NCI-H1105 (cell line): ENCODE measurements around the gene RAB1B.
"Not testable (repeated sequence)": the region's sequence is repeated elsewhere in the genome, so short reads cannot be mapped to it uniquely, and the experiment has no call there.

Experiments used
- DNase-seq: peaks from one replicate; lab custom pipeline; 2025; lab: John Stamatoyannopoulos, UW

The RAB1B gene

GRCh38 chr11:66309475-66309874 lies 41.0 kb downstream of the RAB1B start:
- DNase-seq = no peak

DNA sequence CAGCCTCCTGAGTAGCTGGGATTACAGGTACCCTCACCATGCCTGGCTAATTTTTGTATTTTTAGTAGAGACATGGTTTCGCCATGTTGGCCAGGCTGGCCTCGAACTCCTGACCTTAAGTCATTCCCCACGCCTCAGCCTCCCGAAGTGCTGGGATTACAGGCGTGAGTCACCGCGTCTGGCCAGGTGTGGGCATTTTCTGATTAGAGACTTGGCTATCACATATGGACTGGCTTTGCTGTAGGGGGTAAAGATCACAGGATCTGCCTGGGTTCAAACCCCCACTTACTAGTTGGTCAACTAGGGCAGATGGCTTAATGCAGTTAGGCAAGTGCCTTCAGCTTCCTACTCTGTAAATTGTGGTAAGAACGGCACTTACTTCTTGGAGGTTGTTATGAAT lies 41.9 kb downstream of the RAB1B start:
- no peak for DNase-seq

- not testable (repeated sequence) for DNase-seq
Measured at GRCh38 chr11:66310803-66311440, 42.5 kb downstream of the RAB1B start.

GRCh38 chr11:66311470-66311964 lies 43.1 kb downstream of the RAB1B start:
- no peak for DNase-seq

DNA sequence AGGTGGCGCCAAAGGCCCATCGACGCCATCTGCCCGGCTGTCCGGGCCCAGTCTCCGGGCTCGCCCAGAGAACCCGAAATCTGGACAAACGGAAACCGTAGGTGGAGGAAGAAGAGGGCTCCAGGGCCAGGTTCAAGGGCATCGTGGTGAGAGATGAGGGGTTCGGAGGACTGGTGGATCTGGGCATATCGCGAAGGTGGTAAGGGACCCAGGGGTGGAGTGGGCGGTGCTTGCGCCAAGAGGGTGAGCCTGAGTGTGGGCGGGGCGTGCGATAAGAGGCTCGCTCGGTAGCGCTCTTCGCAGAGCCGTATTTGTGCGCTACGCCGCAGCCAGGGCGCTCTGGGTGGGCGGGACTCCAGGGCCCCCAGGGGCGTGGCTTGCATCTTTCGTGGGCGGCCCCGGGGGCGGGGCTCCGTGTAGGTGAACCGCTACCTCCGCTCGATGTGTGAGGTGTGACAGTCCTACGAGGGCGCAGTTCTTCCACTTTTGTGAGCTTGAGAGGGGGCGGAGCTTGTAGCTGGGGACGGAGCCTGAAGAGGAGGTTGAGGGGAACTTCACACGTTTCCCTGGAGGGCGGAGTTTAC lies 43.6 kb downstream of the RAB1B start:
- DNase-seq = peak; percentile 97

DNA sequence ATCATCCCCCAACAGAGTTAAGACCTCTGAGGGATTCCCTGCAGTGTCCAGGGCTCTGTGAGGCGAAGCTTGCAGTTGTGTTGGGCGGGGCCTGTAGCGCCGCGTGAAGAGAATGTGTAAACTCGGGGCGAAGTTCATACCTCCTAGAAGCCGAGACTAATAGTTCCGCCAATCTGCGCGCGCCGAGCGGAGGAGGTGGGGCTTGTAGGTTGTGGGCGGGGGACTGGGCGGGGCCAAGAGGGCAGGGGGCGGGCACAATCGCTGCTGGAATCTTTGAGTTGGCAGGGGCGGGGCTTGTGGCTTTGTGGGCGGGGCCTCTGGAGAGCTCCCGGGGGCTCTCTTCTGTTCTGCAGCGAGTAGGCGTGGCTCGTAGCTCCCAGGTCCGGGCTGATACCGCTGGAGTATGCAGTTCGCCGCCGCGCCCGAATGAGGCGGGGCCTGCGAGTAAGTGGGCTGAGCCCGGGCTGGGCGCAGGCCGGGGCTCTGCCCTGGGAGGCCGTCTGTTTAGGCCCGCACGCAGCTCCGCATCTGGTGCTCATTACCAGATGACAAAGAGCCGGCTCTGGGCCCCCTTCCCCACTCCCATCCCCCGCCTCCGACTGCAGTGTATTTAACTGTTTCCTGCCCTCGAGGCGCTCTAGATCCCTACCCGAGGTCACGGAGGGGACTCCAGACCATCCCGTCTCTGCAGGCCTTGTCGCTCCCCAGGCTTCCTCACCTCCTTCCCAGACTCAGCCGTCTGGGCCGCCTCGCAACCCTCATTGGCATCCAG lies 44.3 kb downstream of the RAB1B start:
- peak; percentile 96 for DNase-seq

DNA sequence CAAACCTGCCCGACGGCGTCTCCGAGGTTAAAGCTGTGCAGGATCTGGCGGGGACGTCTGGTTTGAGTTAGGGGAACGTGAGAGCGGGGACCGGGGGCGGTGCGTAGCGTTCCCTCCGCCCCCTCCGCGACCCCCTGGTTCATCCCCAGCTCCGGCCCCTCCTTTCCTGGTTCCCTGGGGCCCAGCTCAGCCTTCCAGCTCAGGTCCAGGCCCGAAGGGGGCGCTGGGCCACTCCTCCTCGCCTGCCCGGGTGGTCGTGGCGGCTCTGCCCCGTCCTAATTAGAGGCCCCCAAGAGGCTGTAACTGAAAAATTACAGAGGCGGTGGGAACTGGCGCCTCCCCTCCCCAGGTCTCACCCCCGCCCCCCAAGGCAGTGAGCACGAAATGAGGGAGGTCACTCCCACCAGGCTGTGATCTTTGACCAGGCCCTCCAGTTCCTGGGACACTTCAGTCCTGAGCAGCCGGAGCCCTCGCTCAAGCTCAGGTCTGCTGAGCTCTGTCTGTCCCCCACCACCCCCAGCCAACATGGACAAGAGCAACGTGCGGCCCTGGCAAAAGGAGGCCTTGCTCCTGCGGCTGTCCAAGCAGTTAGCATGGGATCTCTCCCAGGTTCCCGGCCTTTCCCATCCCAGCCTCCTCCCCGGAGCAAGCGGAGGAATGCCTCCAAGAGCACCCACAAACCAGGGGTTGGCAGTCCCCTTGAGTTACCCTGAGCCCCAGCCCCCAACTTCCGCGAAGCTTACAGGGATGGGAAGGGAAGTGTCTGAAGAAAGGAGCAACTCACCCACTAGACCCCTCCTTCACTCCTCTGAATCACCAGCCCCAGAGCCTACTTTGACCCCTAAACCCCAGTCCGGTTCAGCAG lies 45.1 kb downstream of the RAB1B start:
- no peak for DNase-seq

GRCh38 chr11:66314186-66314501 lies 45.7 kb downstream of the RAB1B start:
- DNase-seq = no peak

DNA sequence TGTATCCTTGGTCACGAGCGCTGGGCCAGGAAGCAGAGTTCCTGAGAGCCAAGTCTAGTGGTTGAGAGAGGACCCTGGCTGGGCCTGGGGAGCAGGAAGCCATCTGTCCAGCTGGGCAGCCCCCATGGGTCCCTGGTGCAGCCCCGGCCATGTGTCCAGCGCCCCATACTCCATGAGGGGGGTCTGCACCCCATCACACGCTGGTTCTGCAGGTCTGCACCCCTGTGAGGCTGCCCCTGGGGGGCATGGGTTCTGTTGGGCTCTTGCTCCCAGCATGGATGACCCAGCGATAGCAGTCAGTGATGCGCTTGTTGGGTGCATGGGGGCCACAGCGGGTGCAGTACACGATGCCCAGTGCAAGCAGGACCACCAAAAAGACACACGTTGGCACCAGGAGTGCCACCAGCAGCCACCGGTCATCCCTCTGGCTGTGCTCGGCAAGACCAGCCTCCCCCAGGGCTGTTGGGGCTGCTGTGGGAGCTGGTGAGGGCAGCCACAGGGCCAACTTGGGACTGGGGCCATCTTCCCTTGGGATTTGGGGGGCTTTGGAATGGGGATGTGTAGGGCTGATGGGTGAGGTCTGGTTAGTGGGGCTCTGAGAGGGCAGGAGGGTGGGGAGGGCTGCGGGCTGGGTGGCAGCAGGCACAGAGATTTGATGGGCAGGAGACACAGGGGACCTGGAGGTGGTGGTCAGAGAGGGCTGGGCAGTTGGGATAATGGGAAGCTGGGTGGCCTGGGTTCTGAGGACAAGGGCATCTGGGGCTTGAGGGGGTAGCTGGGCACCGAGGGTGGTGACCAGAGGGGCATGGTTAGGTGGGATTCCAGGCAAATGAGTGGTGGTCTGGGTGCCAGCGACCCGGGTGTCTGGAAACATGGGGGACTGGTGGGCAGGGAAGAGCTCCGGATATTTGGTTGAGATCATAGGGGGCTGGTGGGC lies 46.4 kb downstream of the RAB1B start:
- no peak for DNase-seq

DNA sequence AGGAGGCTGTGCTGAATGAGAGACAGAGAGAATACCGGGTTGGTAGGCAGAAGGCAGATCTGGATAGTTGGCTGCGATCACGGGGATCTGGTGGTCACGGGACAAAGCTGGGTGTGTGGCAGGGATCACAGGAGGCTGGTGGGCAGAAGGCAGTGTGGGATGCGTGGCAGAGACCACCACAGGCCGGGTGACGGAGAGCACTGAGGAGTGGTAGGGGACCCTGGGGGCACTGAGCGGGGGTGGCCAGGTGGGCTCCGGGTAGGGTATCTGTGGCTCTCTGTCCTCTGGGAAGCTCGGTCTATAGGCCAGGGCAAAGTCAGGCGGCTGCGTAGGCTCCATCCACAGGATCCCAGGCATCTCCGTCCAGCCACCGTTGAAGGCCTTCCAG lies 47.1 kb downstream of the RAB1B start:
- DNase-seq = no peak

DNA sequence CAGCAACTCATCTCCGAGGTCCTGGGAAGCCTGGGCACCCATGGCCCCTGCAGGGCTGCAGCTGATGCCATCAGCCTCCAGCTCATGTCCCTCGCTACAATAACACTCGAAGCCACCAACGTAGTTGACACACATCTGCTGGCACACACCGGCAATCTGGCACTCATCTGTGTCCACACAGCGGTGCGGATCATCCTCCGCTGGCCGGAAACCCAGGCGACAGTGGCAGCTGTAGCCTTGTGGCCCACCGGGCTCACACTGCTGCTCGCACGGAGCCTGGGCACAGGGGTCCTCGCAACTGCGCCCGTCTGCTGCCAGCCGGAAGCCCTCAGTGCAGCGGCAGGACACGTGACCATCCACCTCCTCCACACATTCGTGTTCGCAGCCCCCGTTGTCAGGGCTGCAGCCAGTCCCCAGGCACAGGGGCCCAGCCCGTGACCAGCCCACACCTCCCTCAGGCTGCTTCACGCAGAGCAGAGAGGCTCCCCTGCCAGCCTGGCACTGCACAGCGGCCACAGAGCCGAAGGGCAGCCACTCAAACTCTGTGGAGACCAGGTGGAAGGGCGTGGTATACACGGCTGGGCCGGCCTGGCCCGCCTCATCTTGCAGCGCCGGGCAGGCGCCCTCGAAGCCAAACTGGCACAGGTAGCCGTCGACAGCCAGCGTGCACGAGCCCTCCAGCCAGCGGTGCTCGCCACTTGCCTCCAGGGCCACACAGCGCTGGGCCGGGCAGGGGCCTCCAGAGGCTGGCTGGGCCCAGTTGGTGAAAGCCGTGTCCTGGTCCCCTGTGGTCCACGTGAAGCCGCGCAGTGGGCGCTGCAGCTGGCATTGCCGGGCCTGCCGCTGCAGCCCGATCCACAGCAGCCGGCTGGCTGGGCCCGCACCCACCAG lies 47.7 kb downstream of the RAB1B start:
- DNase-seq = no peak

DNA sequence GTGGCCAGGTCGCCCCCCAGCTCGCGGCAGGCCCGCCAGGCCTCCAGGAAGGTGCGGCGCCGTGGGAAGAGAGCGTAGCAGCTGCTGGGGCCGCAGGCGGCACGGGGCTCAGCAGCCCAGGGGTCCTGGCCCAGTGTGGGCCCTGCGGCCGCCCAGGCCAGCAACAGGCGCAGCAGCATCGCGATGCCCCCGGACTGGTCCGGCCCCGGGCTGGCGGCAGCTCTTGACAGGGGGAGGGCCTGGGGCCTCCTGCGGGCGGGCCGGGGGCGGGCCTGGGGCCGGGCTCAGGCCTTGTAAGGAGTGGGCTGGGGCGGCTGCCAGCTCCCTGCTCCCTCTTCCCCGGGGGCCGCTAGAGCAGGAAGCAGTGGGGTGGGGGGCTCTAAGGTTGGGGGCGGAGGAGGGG lies 48.4 kb downstream of the RAB1B start, which contains the start of gene CD248:
CD248 (minus strand) TSS at position 196 of the 403 bp plus-strand sequence; CDS start at position 179, 17 bp downstream.
- DNase-seq = no peak

DNA sequence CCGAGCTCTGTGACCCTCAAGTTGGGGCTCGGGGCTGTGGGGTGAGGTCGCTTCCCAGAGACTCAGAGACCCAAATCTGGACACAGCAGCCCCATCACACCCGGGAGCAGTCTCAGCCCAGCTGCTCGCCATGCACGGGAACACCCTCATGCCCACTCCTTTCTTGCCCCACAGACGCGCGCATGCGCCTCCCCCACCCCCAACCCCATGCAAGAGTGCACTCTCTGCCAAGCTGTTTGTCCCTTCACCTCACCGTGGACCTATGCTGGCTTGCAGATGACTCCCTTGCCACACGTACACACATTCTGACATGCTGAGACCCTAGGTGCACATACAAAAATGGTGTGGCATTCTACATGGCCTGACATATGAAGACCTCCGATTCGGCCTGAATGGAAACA lies 48.9 kb downstream of the RAB1B start:
- no peak for DNase-seq

GRCh38 chr11:66317723-66318599 lies 49.5 kb downstream of the RAB1B start:
- no peak for DNase-seq

DNA sequence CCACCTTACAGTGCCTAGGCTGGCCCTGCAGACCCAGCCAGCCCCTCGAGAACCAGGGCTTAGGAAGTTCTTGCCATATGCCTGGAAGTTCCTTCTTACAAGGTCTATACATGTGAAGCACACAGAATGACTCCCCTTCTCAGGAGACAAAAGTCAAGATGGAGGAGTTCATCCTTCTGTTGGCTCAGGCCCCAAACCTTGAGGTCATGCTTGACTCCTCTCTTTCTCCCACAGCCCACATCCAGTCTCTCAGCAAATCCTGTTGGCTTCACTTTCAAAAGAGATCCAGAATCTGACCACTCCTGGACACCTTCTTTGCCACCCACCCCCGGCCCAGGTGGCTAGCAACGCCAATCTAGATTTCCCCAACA lies 50.1 kb downstream of the RAB1B start:
- no peak for DNase-seq

DNA sequence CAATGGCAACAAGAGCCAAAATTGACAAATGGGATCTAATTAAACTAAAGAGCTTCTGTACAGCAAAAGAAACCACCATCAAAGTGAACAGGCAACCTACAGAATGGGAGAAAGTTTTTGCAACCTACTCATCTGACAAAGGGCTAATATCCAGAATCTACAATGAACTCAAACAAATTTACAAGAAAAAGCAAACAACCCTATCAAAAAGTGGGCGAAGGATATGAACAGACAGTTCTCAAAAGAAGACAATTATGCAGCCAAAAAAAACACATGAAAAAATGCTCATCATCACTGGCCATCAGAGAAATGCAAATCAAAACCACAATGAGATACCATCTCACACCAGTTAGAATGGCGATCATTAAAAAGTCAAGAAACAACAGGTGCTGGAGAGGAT lies 51.9 kb downstream of the RAB1B start:
- not testable (repeated sequence) for DNase-seq

GRCh38 chr11:66320748-66321147 lies 52.3 kb downstream of the RAB1B start:
- DNase-seq = not testable (repeated sequence)

- DNase-seq = no peak
Measured at GRCh38 chr11:66321606-66322005, 53.2 kb downstream of the RAB1B start.
